NOMO-1 (cell line): ENCODE results near the gene SNRPA1.
"Not testable (repeated sequence)": the region's sequence is repeated elsewhere in the genome, so short reads cannot be mapped to it uniquely, and the experiment has no call there.

Experiments used
- DNase-seq, 2 experiments: peaks; one replicate each; lab custom pipeline; 2025; ENCODE audit not compliant: unreplicated experiment in 2 of 2; lab: John Stamatoyannopoulos, UW

Gene SNRPA1

DNA sequence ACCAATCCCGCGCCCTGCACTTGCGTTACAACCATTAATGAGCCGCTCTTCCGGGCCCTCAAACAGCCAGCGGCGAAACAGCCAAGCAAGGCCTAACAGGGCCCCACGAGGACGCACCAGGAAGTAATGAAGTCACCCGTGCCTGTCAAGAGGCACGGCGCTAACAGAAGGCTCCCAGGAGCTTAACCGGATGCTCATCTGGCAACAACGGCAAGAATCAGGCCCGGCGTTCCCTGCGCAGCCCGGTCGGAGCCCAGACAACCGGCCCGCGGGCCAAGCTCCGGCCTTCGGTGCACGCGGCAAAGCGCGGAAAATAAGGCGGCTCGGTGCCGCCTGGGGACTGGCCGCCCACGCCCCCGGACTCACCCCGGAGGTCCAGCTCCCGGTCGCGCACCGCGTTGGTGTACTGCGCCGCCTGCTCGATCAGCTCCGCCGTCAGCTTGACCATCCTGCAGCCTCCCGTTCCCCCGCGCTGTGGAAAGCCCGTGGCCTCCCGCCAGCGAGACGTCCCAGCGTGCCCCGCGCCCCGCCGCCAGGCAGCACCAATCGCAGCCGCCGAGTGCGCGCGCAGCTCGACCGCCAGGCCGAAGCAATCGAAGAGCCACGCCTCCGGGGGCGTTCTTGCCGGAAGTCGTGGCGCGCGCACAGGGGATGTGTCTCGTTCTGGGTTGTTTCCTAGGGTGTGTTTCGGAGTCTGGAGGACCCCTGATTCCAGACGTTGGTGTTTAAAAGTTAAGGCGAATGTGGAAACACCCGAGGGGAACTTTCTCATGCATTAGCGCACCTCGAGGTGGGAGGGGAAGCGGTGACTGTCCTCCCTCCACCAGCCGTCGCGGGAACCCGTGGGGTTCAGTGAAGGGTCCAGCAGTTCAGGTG lies at the start of gene SNRPA1:
Gene SNRPA1, minus strand, starts transcription at position 518 of the 876 bp plus-strand sequence. Its CDS starts 70 bp downstream, at position 448.
- DNase-seq: peak; percentile 90 to 95

DNA sequence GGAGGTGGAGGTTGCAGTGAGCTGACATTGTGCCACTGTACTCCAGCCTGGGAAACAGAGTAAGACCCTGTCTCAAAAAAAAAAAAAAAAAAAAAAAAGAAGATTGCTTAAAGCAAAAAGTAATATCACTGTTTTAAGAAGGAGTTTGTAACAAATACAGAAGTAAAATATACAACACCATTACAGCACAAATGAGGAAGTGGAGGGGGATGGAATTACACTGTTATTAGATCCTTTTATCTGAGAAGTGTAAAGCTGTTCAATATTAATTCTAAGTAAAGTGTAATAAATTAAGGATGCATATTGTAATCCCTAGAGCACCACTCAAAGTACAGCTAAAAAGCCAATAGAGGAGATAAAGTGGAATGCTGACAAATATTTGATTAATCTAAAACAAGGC lies 47.0 kb upstream of the SNRPA1 start:
- peak; percentile 25 to 33 for DNase-seq

DNA sequence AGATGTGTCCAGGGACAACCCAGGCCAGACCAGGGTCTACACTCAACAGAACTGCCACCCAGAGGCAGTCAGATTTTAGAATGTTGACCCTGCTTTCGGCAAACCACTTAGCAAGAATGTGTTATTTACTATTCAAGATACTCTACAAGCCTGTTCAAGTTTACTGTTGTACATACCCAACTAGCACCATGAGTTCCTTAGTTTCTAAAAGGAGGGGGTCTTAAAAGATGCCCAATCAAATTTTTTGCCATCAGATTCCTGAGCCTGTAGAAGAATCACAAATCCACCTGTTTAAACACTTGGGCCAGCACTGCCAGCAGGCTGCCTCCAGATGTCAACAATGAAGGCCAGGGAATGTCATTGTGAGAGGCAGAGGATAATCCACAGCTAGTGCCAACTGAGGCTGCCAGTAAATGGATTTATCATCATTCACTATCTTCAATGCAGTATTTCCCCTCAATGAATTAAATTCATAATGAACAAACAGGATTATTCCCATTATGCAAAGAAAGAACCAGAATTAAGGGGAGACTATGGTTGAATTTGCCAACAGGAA lies 43.5 kb upstream of the SNRPA1 start:
- no peak for DNase-seq

DNA sequence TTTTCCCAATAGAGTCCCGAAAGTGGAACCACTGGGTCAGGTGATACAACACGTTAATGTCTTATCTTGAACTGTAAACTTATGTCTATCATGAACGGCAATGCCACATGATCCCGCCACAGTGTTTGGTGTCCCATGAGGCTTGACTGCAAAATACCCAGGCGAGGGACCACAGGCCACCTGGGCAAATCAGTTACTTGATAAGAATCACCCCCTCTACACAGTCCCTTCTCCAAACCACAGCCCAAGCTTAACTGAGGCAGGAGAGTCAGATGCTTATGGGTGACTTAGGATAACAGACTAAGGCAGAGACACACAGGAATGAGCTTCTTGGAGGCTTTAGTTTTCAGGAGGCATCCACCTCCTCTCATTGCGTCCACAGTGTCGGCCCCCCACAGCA lies 42.9 kb upstream of the SNRPA1 start:
- DNase-seq: no peak

DNA sequence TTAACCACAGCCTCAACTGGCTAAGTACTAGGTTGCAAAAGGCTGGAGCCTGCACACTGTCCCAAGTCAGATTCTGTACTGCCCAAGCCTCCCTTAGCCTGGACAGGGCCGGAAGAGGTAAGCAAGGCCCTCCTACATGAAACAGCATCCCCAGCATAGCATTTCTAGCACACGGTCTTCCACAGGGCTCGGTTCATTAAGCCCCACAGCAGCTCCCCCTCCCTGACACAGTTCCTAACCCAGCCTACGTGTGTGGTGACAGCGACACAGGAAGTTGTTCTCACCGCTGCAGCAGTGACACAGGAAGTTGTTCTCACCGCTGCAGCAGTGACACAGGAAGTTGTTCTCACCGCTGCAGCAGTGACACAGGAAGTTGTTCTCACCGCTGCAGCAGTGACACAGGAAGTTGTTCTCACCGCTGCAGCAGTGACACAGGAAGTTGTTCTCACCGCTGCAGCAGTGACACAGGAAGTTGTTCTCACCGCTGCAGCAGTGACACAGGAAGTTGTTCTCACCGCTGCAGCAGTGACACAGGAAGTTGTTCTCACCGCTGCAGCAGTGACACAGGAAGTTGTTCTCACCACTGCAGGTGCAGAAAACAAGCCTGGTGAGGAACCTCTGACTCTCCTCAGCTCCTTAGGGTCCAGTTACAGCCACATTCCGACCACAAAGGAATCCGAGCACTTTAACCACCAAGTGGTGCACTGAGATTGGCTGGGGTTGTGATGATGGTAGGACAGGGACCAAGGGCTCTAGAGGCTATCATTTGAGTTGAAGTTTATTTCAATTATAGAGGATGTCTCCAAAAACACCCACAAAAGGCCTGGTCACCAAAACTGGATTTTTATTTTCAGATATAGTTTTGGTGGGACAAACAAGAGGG lies 39.1 kb upstream of the SNRPA1 start:
- not testable (repeated sequence) for DNase-seq

DNA sequence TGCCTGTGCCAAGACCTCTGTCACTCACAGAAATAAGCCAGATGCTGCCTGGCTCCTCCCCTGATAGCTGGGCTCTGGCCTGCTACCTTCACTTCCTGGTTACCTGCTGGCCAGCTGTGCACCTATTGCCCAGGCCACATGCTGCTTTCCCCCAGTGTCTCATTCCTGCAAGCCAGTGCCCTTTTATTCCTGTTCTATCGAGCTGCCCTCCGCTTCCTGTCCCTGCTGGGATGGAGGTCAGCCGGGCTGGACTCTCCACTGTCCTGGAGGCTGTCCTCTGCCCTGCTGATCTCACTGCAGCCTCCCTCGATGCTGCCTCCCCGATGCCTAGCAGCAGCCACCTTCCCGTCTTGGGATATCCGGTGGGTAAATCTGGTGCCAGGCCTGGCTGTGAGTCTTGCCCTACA lies 37.0 kb upstream of the SNRPA1 start:
- DNase-seq: no peak

DNA sequence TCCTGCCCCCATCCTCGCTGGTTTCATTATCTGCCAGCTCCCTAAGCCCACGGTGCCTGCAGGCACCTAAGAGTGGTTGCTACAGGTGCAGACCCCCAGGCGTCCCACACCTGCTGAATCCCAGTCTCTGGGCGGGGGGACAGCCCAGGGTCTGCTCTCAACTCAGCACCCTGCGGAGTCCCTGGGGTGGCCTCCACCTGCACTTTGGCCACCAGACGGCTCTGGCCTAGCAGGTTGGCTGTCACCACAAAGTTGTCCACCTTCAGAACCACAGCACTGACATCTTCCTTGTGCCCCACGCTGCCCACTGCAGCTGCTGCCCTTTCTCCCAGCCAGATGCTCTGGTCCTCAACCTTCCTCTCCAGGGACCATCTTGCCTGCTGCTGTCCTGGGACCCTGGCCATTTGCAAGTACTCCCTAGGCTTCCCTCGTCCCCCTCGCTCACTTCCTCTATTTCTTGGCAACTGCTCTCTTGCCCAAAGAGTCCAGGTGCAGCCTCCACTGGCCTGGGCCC lies 34.9 kb upstream of the SNRPA1 start:
- no peak for DNase-seq

DNA sequence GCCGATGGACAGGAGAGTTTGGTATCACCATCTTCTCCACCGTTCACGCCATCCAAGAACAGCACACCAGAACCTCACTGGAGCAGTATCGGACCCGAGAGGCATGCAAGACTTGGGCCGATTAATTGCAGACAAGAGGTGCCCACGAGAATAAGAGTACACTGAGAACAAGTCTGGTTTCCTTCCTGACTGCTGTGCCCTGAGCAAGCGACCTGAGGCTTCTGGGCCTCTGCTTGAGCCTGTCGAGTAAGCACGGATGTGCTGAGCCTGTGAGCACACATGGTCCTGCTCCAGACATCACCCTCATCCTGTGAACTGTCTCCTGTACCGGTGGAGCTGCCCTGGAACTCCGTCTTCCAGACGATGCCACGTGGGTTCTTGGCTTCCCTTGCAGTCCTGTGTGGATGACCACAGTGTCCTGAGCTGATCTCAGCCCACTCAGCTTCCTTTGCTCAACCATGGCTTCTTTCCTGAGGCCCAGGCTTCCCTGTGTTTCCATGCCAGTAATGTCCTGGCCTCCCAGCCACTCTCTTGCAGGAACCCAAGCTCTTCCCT lies 34.3 kb upstream of the SNRPA1 start:
- no peak for DNase-seq

DNA sequence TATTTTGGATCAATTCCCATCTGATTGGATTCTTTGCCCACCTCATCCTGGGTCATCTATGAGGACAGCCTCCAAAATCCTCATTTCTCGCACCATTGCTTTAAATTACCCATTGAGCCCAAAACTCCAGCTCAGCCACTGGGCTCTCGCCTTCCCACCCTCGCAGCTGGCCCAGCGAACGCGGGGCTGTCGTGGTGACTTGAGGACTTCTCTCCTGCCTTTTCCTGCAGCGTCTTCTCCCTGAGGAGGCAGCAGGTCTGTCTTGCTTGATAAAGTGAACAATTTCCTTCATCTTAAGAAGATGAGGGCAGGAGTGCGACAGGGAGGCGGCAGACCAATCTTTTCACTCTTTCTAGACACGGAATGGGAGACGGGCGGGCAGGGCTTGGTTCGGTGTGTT lies 33.0 kb upstream of the SNRPA1 start:
- no peak for DNase-seq

DNA sequence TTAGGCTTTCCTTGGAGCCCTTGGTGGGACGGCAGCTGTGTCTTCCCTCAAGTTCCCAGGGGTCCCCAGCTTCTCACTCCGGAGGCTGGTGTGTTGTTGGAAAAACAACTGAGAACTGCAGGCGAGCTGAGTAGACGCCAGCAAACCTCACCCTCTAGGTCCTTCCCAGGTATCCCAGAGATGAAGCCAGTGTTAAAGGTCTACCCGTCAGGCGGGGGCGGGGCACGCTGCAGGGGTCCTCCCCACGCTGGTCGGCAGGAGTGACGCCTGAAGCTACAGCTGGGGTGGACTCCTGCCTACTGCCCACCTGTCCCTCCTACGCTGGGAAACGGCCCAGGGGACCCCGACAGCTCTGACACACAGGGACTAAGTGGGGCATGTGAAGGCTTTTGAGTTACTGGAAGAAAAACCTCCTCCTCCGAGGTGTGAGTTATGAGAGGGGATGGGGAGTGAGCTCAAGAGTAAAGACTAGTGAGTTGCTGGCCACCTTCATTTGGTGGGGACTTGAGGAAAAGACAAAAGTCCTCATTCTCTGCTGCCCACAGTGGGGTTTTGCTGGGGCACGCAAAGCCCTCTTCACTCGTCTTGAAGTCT lies 32.2 kb upstream of the SNRPA1 start:
- DNase-seq: no peak

DNA sequence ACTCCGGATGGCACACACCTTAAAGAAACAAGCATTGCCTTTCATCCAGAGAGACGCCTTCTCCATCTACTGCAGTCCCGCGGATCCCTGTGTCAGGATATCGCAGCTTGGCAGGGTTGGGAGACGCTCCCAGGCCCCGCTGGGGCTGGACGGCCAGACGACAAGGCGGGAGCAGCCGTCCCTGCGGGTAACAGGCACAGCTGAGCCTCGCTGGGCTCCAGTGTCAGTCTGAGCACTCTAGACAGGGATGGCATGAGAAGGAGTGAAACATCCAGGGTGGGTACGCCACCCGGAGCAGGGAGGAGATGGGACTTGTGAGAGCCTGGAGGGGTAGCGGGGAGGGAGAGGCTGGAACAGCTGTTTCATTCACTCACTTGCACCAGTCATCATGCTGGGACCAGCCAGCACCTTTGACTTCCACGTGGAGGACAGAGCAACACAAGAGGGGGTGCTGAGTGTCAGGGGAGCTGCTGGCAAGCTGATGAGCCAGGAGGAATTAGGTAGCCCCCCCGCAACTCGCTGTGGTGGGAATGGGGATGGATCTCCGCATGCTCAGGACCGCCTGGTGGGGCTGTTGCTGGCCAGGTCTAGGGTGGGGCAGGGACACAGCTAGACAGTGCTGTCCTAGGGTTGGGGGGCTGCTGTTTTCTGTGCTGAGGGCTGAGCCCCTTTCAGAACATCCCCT lies 31.6 kb upstream of the SNRPA1 start:
- no peak for DNase-seq

DNA sequence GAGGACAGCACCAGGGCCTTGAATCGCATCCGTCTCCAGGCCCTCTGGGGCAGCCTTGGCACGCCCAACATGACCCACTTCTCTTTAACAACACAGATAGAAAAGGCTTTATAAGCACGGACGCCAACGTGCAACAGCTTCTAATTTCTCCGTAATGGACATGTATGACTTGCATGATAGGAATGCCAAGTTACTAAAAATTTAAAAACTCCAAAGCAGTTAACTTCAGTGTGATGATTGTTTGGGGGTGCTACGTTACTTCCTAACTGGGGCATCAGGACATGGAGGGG lies 30.9 kb upstream of the SNRPA1 start:
- DNase-seq: no peak

DNA sequence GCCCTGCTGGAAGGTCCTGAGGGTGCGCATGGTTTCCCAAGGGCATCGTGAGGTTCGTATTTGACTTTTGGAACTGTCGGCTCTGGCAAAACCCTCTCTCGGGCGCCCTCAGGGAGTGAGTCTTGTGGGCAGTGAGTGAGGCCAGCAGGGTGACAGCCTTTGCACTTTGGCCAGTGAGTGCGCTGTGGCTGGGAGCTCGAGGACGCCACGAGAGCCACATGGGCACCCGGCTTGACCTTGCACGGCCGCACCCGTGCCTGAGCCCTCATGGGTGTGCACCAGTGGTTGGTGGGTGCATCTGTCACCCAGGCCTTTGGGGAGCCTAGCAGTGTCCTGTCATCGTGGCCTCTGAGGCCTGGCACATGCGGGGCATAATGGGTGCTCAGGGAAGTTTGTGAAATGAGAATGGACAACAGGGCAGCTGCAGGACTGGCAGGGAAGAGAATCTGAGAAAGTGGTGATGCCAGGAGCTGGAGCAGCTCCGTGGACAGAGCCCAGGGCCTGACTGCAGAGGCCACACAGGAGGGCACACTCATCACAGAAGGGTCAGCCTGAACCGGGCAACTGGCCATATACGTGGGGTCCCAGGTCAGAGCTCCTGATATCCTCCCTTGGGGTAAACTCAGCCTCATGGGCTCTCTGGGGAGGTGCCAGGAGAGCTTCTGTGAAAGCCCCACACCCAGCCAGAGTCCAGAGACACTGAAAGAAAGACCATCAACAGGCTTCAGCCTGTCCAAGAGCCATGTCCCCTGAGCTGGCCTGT lies 30.4 kb upstream of the SNRPA1 start:
- no peak for DNase-seq

DNA sequence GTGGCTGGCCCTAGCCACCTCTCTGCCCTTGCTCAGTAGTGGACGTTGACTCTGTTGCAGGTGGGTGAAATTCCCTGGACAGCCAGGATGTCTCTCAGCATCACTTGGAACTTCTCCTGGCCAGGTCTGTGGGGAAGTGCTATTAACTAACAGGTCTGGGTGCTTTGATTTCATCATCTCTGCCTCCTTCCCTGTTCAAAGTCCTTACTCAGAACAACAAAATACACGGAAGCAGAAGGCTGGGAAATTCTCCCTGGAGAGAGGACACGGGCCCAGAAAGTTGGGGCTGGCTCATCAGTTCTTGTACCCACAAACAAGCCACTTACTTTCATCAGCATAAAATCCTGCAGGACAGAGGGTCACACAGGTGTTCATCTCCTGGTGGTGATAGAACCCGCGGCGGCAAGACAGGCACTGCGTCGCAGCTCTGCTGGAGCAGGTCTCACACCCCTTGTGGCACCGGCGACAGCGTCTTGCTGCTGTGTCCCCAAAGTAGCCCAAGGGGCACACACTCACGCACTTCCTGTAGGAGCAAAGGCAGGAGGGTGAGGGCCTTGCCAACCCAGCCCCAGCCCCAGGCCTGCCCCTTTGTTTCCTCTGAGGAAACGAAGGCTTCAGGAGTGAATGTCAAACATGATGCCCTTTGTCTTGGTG lies 29.6 kb upstream of the SNRPA1 start:
- DNase-seq: no peak

DNA sequence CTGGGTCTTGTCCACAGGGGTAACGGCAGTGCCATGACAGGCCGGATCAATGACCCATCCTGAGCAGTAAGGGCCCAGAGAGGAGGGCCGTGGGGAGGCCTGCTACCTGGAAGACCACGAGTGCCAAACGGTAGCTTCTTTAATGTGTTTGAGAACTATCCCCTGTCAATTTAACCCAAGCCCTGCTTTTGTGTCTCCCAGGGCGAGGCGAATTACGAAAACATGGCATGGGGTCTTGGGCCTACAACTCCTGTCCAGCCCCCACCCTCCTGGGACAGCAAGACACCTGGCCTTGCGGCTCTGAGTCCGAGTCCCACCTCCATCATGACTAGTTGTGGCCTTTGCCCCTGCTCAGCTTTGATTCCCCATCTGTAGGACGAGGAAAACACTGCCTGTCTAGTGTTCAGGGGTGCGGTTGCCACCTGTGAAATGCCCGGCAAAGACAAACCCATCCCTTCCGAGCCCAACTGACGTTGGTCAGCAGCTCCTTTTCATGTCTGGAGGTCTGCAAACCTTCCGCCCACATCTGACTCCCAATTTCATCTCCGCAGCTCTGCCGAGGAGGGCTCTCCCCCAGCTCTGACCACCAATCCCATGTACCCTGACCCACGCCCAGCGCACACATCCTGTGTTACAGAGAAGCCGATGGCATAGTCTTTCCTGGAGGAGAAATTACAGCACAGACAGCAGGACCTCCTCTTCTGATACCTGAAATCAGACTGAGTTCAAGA lies 28.9 kb upstream of the SNRPA1 start:
- no peak for DNase-seq

DNA sequence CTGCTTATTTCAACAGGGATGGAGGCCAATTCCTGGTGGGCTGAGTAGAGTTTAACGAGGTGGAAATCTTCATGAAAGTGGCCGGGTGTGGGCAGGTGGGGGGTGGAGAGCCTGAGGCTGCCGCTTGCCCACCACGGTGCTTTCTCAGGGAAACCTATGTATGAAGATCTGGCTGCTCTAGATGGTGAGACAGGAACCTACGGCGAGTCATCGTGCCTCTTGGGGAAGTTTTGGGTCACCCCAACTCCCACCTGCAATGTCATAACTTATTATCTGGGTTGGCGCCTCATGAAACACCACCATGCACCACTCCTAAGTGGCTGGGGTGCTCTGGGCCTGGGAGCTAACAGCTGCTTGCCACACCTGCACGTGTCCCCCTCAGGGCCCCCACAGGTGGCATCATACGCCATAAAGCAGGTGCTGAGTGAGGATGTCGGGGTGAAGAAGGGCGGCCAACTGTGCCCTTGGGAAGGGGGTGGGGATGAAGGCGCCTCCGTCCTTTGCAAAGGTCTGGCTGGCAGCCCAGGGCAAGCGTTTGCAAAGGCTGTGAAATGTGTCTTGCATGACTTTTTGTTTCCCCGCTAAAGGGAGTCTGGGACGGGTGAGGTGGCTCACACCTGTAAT lies 27.9 kb upstream of the SNRPA1 start:
- DNase-seq: no peak

DNA sequence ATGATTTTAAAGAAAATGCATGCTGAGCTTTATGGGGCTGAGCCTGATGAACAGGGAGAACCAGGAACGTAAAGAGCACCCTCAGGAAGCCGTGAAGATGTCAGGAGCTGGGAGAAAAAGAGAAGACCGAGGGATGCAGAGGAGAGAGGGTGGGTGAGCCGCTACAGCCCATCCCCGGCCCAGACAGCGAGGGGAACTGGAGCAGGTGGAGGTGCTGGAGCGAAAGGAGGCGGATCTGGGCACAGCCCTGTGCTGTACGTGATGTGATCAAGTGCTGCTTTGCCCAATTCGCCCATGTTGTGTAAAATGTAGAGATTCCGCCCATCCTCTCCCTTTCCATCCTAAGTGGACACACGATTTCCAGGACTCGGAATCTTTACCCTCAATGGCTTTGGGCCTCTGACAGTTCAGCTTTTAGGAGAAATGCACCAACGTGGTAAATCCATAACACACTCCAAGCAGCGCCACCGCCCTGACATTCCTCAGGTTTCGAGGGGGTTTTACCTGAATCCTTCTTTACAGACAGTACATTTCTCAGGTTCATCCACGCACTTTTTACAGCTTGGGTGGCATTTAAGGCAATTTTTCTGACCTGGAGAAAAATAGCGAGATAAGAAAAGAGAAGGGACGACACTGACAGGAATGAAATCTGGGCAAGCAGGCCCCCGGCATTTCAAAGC lies 27.1 kb upstream of the SNRPA1 start:
- DNase-seq: no peak
